Fibroblast of the conjunctiva (primary cell): ENCODE data around the gene PDE5A.

Experiments used
- DNase-seq: peaks from one replicate; pipeline ENCODE4 v3.0.0-alpha.2; 2010; ENCODE audit warnings: low read depth

The PDE5A gene

DNA sequence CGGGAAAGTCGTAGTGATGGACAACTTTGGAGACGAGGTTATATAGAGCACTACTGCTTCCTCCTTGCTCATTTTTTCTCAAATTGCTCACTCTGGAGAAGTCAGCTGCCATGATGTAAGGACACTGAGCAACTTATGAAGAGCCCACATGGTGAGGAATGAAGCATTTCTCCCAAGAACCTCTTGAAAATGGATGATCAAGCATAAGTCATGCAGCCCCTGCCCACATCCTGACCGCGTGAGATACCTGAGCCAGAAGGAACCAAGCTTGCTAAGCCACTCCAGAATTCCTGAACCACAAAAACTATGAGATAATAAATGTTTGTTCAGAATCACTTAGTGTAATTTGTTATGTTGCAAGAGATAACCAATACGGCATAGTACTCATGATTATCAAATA is 42.8 kb downstream of the PDE5A start:
- no peak for DNase-seq

DNA sequence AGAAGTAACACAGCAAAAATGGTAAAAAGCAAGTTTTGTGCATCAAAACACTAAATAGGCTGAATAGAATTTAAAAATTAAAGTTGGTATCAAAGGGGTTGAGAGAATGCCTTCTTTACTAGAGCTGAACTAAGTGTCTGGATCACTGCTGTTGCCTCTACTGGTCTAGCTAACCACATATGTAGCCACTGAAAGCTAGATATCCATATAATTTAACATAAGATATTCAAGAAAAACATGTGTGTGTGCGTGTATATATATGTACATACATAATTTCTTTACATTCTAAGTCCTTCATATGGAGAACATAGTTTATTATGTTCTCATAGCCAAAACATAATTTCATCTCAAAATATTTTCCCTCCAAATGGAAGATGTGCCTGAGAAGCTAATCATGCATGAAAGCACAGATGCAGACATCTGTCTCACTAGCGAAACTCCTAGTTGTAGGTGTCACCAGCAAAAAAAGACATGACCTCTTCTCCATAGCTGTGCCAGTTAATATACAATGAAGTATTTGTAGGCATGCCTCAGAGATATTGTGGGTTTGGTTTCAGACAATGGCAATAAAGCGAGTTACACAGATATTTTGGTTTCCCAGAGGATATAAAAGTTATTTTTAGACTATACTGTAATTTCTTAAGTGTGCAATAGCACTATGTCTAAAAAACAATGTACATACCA is 47.3 kb downstream of the PDE5A start:
- DNase-seq: no peak

DNA sequence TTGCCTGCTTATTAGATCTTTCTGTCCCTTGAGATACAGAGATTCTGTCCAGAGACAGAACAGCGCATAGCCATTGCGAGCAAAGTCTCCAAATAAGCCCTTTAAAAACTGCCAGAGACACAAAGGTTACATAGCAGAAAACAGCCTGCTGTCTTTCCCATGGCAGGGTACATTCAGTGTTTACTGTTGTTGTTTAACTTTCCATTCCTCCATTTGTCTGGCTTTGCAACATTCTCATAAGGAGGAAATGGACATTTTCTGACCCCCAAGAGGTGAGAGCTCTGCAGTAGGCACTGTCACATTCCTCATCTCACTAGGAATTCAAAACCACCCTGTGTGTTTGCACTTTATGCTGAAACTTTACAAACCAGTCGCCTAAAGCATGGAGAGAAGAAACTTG is 48.3 kb downstream of the PDE5A start:
- no peak for DNase-seq

DNA sequence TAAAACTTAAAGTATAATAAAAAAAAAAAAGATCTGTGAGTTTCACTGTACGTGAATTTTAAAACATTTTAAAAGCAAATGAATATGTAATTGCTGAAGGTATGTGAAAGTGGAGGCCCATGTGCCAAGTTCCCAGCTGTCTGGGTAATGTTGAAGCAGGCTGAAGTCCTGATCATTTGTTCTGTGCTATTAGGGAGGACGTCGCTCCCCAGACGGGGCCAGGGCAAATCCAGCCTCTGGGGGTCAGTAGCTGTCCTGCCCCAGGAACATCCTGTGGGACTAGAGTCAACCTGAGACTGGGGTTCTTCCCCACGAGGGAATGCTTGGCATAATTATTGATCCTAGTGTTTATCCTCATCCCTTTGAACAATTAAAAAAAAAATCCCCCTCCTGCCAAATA is 48.8 kb downstream of the PDE5A start:
- DNase-seq: no peak

DNA sequence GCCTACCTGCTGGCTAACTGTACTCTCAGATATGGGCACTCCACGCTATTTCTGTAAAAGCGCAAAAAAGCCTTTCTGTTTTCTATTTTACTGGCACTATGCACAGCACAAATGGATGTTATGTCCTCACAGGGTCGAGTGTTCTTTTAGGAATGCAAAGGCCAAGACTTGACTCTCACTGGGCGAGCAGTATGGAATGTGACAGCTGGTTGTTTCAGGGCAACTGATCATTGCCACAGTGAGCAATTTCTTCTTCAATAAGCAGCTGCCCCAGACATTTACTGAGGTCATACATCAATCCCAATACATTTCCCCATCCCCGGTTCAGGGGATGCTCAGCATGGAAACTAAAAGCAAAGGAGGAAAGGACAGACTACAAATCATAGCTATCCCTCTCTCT is 58.2 kb downstream of the PDE5A start:
- DNase-seq: no peak

DNA sequence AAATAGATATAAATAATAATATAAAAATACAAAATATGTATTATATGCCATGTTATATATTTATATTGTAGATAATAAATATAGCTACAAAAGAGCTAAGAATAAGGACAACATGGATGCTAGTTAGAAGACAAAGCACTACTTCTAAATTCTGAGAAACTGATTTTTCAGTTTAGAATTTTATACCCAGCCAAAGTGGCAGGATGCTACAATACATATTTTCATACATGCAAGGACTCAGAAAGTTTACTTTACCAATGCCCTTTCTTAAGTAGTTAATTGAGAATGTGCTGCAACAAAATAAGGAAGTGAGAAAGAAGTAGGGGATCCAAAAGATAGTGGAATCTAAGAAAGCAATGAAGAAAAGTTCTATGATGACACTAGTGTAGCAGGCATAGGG is 64.5 kb downstream of the PDE5A start:
- DNase-seq: no peak

DNA sequence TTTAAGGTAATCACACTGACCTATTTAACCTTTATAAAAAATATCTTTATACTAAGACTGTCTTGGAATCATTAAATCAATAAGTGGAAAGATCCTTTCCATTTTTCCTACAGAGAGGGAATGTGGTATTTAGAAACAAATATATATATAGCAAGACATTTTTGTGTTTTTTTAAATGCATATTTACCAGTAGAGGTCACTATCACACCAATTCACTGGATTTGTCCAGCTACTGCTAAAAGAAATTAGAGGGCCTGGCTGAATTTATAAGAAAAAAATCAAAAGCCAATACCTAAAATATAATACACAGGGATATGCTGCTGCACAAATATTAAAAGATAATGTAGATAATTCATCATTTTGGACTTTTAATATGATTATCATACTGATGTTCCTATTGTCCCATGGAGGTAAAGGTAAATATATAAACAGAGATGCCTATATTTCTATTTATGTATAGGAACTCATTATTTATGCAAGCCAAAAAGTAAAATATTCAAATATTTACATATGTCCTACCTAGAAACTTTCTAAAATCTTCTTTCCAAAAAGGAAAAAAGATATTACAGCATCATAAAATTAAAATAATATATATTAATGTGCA is 69.5 kb downstream of the PDE5A start:
- peak; percentile 62 for DNase-seq

DNA sequence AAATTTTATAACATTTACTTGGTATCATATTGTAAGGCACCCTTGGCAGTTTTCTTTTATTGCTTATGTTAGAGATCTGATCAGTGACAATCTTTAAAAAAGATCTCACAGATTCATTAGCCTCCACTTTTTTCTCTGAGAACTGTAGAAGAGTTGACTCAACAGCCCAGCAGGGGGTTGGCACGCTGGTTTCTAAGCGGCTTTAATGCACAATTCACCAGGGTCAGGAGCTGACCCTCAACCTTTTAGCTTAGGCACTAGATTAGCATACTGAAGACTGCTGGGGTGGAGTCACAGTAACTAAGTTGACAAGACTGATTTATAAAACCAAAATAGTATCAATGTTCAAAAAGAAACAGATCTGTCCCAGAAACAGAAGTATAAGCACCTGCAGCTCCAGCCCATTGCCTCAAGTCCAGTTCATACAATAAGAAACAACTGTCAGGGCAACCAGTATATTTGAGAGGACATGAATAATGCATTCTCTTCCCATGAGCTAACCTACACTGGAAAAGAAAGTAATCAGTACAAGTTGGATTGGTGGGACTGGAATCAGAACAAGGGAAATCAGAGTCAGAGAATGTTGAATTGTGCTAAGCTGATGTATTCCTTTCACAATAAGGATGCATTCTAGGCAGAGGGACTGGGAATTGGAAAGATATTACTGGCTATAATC is 77.6 kb downstream of the PDE5A start:
- DNase-seq: peak; percentile 16

DNA sequence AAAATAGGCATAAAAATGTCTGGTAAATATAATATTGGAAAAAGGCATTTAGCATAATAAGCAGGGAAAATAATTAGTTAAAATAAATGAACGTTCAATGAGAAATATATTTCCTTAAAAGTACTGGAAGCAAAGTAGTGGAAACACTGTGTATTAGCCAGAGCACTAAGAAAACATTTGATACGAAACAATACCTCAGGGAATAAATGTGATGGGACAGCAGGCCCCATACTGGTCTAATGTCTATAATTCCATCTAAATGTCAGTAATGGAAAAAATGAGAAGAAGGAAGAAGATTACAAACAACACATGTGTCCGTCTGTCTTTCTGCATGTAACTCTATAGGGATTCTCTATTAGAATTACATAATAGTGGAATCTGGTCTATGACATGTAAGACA is 79.0 kb downstream of the PDE5A start:
- no peak for DNase-seq

DNA sequence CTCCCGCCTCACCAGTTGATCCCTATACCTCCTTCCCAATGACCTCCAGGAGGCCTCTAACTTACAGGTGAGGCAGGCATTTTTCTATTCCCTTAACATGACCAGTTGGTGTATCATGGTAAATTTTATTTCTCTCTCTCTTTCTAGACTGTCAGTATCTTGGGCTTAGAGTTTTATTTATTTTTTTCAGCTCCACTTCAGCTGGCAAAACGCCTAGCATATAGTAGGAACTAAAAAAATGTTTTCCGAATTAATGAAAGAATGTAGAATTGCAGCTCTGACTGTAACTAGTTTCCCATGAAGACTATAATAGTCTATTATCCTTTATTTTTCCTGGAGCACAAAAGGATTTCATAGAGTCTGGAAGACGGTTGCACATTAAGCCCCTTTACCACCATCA is 84.8 kb downstream of the PDE5A start:
- no peak for DNase-seq

DNA sequence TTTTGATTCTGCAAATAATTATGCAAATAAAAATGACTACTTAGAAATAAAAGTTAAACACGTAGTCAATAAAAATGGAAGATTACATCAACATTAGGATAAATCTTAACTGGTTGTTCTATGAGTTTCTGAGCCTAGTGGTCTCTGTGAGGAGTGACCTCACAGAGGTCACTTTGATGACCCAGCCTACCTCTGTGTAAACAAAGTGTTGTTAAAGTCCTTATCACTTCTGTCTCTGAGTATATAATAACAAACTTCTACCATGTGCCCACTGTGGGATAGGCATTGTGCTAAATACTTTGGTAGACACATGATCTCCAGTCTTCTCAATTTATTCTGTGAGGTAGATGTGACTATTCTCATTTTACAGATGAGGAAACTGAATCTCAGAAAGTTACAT is 85.4 kb downstream of the PDE5A start:
- no peak for DNase-seq

DNA sequence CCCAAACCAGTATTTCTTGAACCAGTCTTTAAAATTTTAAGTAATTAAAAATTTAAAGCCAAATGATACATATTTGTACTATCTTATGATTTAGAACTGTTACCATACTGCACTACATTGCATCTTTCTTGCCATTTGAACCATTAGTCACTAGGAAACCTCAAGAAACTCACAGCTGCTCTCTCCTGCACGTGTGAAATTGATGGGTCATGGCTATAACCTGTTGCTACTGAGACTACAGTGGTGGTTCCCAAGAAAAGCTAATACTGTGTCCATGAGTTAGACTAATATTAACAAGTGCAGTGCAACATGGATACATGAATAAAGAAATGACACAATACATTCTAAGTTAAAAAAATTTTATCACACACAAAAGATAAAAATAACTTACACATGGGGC is 88.4 kb downstream of the PDE5A start:
- DNase-seq: no peak

DNA sequence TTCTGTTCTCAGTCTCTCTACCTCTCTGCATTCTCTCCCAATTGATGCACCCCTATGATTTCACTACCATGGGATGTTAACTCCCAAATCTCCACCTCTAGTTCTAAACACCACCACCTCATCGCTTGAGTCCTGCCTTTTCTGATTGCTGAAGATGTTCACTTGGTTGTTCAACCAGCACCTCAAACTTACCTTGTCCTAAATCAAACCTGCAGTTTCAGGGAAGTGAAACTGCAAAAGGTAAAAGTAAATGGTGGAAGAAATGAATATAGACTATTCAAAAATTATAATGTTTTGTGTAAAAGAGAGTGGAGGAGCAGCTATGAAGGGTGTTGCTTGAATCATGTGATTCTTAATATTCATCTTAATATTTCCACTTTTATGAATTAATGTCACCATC is 91.0 kb downstream of the PDE5A start:
- DNase-seq: no peak

DNA sequence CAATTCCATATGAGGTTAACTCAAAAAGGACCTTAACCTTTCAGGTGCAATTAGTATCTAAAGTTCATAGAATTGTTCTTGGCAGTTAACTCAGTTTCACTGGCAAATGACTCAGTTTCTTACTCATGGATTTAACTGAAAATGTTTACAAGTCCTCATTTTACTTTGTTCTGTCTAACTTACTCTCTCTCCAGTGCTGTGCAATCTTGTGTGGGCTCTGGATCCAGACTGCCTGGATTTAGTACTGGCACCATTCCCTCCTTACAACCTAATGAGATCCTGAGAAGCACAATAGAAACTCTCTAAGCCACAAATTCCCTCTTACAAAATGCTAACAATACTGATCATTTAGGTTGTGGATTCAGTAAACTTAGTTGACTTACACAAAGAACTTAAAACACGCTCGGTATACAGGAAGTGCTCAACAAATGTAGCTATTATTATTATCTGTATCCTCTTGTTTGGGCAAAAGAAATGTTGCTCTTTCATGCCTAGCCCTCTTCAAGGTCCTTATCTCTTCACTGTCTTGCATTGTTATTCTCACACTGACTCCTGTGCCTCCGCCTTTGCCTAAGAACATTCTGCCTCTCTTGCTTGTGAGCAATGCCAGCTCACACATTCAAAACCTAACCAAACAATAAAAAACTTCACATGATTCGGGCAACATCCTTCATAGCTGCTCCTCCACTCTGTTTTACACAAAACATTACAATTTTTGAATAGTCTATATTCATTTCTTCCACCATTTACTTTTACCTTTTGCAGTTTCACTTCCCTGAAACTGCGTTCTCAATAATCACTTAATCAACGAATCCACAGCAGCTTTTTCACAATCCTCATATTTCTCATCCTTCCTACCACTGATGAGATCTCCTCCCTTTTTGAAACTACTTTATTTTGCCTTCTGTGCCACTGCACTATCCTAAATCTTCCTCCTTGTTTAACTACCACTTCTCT is 91.8 kb downstream of the PDE5A start:
- DNase-seq: no peak

DNA sequence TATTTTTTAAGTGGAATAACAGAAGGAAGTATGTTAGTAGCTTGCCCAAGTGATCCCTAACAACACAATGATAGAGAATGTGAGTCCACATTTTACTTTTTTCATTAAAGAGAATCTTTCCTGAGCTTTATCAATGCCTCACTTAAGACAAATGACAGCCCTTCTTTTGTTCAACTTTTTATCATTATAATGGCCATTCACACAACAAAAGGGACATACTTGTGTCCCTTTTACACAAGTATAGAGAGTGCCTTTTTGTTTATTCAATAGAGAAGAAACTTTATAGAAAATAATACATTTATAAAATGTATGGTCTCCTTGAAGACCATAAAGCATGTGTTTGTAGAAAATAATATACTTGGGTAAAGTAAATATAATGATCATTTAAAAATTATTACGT is 96.3 kb downstream of the PDE5A start:
- DNase-seq: no peak

DNA sequence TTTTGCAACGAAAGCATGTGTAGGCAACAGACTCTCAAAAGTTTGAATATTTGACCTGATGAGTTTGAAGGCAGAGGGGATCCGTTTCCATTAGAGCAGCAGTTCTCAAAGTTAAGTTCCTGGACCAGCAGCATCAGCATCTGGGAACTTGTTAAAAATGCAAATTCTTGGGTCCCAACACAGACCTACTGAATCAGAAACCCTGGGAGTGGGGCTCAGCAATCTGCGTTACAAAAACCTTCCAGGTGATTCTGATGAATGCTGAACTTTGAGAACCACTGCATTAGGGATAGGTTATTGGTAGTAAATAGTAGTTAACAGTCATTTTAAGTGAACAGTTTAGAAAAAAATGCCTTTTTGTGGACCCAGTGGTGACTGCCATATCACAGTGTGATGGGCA is 98.8 kb downstream of the PDE5A start:
- DNase-seq: no peak

DNA sequence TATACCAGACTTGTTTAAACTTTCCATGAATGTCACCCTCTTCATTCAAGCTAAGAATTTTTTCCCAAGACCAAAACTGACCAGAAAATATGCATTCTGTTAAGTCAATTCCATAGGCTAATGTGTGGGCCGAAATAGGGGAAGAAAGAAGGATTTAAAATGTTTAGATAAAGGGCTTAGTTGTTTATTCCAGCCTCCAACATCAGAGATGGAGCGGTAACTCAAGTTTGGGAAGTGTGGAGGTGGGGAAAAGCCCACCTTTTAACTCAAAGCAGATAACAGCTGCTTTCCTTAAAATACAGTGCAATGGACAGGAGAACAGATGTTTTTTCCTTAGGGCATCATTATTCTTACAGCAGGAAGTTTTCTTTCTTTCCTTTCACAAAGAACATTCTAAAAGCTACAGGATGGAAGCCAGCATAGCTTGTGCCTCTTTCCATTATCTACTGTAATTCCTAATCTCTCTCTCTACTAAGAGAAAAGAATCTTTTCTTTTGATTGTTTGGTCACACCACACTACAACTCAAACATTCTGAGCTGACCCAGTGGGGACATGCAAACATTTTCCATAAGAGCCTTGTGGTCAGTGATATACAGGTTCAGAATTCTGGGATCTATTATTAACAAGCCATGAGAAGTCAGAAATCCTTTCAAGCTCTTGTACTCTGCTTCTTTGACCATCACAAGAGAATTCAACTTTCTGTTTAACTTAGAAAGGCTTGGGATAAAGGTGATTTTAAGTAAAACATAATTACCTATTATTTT is 101.6 kb downstream of the PDE5A start:
- no peak for DNase-seq

DNA sequence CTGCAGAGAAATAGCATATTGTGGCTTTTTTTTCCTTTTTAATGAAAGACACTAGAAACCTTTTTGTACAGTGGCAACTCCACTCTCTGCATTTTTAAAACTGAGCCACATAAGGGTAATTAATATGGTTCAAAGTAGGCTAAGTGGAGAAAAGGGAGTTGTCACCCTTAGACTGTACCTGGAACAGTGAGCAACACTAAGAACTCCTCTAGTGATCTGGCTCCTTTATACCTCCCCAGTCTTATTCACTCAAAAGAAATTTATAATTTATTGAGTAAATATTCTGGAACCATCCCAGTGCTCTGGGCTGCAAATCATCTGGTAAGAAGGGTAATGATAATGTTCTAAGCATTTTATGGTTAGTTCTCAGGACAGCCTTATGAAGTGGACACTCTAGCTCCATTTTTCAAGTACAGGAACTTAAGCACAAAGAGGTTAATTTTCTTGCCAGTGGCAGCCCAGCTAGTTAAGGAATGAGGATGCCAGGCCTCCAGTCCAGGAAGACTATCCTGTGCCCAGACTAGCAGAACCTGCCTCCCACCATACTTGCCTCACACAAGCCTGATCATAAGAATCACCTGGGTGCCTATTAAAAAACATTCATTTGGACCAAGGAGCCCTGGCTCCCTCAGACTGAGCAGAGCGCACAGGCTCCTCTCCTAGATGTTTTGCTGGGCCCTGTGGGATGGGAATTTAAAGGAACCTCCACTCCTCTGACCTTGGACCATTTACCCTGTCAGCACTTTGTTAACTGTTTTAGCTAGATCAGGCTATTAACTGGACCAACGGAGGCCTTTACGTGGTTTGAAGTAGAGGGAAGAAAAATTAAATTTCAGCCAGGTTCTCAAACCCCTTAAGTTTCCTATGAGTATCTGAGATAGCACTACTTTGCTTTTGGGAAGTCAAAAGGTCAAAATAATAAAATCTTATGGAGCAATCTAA is 102.6 kb downstream of the PDE5A start:
- no peak for DNase-seq

DNA sequence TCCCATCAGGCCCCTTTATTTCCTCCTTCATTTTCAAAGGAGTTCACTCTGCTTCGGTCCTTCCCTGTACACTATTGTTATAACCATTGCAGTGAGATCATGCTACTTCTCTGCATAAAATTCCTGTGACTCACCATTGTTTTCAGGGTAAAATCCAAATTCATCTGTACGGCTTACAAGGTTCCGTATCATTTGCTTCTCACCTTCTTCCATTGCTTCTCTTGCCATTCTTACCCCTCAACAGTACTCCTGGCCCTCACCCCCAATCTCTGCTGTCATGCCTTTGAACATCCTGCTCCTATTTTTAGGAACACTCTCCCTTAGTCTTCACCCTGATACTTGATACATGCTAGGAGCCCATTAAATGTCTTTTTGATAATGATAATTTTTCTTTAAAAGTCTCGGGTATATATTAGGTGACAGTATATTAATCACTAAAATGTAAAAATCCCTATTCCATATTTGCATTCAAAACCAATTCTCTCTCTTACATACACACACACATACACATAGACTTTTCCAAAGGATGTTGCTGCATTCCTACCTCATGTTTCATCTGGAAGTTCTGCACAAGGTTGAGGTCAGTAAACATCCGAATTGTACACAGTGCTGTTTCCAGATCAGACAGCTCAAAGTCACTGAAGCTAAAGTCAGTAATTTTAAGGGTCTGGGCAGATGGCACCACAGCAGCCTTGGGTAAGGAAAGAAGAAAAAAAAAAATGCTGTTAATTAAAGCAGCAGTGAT is 103.4 kb downstream of the PDE5A start:
- peak; percentile 49 for DNase-seq

DNA sequence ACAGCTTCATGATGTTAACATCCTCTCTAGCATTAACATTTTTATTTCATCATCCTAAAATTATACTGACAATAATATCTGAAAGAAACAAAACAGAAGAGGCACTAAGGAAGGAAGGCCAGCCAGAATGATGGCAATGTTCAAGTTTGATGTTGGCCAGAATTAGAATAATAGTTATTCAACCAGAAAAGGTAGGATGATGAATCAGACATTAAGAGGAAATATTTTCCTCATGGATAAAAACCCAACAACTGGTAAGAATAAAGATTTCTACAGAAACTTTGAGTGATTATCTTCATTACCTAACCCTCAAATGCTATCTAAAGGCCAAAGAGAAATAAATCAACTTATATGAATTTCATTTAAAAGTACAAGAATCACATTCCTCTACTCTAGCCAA is 105.2 kb downstream of the PDE5A start:
- DNase-seq: no peak
